Activated naive CD4-positive, alpha-beta T cell treated with anti-CD3 and anti-CD28 coated beads for 36 hours (primary cell): ENCODE measurements around the gene NDUFS6. TPM values are rescaled to one million over a fixed set of nuclear protein-coding genes. Genes with fewer than 3 reads are reported as not detected.
A peak's percentile ranks its signal among the peaks of the same experiment; 100 is the strongest.
"Not testable (repeated sequence)": the region's sequence is repeated elsewhere in the genome, so short reads cannot be mapped to it uniquely, and the experiment has no call there.

Source experiments
- CTCF ChIA-PET: fragments of 350-600 bp; sonication (Branson Sonifier 250); formaldehyde crosslinking; loops from one replicate; lab custom pipeline; 2021; ENCODE audit warnings: antibody characterized with exemption; lab: Charles Lee
- DNase-seq: peaks from one replicate; pipeline ENCODE4 v3.0.0-alpha.2; 2020
- H3K27ac Mint-ChIP-seq: one replicate; pipeline ENCODE4 v1.8.0; 2021; ENCODE audit warnings: mild to moderate bottlenecking, mixed read lengths
- H3K27me3 Mint-ChIP-seq: one replicate; pipeline ENCODE4 v1.8.0; 2021; ENCODE audit warnings: low read depth, mixed read lengths
- H3K36me3 Mint-ChIP-seq: one replicate; pipeline ENCODE4 v1.8.0; 2021; ENCODE audit warnings: low read depth, mixed read lengths
- H3K4me1 Mint-ChIP-seq: one replicate; pipeline ENCODE4 v1.8.0; 2021; ENCODE audit warnings: low read depth, mixed read lengths
- H3K4me3 Mint-ChIP-seq: one replicate; pipeline ENCODE4 v1.8.0; 2021; ENCODE audit warnings: mild to moderate bottlenecking, moderate library complexity, mixed read lengths
- H3K9me3 Mint-ChIP-seq: one replicate; pipeline ENCODE4 v1.8.0; 2021; ENCODE audit warnings: mixed read lengths
- intact Hi-C: fragments of 100-400 bp; cut with micrococcal nuclease; formaldehyde crosslinking; loops from one replicate; pipeline ENCODE4 v1.15.1; 2023
- total RNA-seq, 2 experiments: library from RNA; stranded (reverse); gene quantifications; one replicate each; pipeline ENCODE4 v1.2.3, GENCODE V29; 2021

NDUFS6 gene
- total RNA-seq, 2 experiments from 2014 or later = 39.5 to 44.6 TPM

- intact Hi-C loops = loop anchor here (10.0 kb wide), 2 partner anchors 262 to 482 kb away; no protein-coding TSS in a partner anchor
- CTCF ChIA-PET = no interaction called here
- Mint-ChIP-seq H3K36me3 (peaks cover 24% of the 10 kb centered on the region), H3K27ac (no peak overlapping the region), H3K27me3 (no peaks in the 10 kb centered on the region), H3K9me3 (no peaks in the 10 kb centered on the region), H3K4me3 (no peak overlapping the region), H3K4me1 (peaks cover 61% of the 10 kb centered on the region)
- no peak for DNase-seq
These were observed 4.7 kb upstream of the NDUFS6 start for GRCh38 chr5:1796371-1797102.

- H3K27me3 Mint-ChIP-seq = no peaks in the 10 kb centered on the region
- no peak overlapping the region for H3K27ac Mint-ChIP-seq
These were observed 4.0 kb upstream of the NDUFS6 start for GRCh38 chr5:1797103-1797800.

GRCh38 chr5:1797855-1798254 lies 3.4 kb upstream of the NDUFS6 start:
- intact Hi-C loops = loop anchor here (2.0 to 10.0 kb wide), 3 partner anchors 59 to 483 kb away; no protein-coding TSS in a partner anchor
- Mint-ChIP-seq H3K27me3 (no peaks in the 10 kb centered on the region), H3K27ac (no peak overlapping the region), H3K9me3 (no peaks in the 10 kb centered on the region), H3K4me1 (peaks cover 58% of the 10 kb centered on the region), H3K4me3 (peak overlapping the region; percentile 42), H3K36me3 (peaks cover 27% of the 10 kb centered on the region)
- no peak for DNase-seq
- CTCF ChIA-PET = interaction anchor here (1.1 kb wide), 1 partner anchor 66 kb away, joined by 3 read pairs; no protein-coding TSS in a partner anchor

More at GRCh38 chr5:1797103-1797800, 4.0 kb upstream of the NDUFS6 start:
- Mint-ChIP-seq H3K36me3 (peaks cover 26% of the 10 kb centered on the region), H3K4me1 (peaks cover 59% of the 10 kb centered on the region), H3K9me3 (no peaks in the 10 kb centered on the region), H3K4me3 (peak overlapping the region; percentile 42)
- DNase-seq = no peak
- CTCF ChIA-PET = interaction anchor here (1.1 kb wide), 1 partner anchor 65 kb away, joined by 3 read pairs; no protein-coding TSS in a partner anchor
- intact Hi-C loops = loop anchor here (10.0 kb wide), 2 partner anchors 262 to 482 kb away; no protein-coding TSS in a partner anchor

GRCh38 chr5:1798589-1798988 lies 2.6 kb upstream of the NDUFS6 start:
- intact Hi-C loops = loop anchor here (2.0 to 10.0 kb wide), 3 partner anchors 60 to 484 kb away; no protein-coding TSS in a partner anchor
- not testable (repeated sequence) for H3K27me3 Mint-ChIP-seq, H3K9me3 Mint-ChIP-seq, DNase-seq
- CTCF ChIA-PET = interaction anchor here (1.1 to 1.2 kb wide), 2 partner anchors 66 to 130 kb away, joined by 3 read pairs; no protein-coding TSS in a partner anchor
- H3K36me3 Mint-ChIP-seq = peaks cover 32% of the 10 kb centered on the region
- peak overlapping the region; percentile 84 for H3K27ac Mint-ChIP-seq
- H3K4me1 Mint-ChIP-seq = peaks cover 58% of the 10 kb centered on the region
- H3K4me3 Mint-ChIP-seq = peak overlapping the region; percentile 99

GRCh38 chr5:1799110-1799601 lies 2.1 kb upstream of the NDUFS6 start:
- no peaks in the 10 kb centered on the region for H3K9me3 Mint-ChIP-seq
- H3K36me3 Mint-ChIP-seq = peaks cover 38% of the 10 kb centered on the region
- H3K4me1 Mint-ChIP-seq = peaks cover 58% of the 10 kb centered on the region
- intact Hi-C loops = loop anchor here (2.0 to 10.0 kb wide), 3 partner anchors 60 to 484 kb away; no protein-coding TSS in a partner anchor
- DNase-seq = peak; percentile 74
- H3K27ac Mint-ChIP-seq = peak overlapping the region; percentile 84
- peak overlapping the region; percentile 99 for H3K4me3 Mint-ChIP-seq
- CTCF ChIA-PET = interaction anchor here (1.2 kb wide), 1 partner anchor 130 kb away, joined by 3 read pairs; no protein-coding TSS in a partner anchor
- H3K27me3 Mint-ChIP-seq = no peaks in the 10 kb centered on the region

- Mint-ChIP-seq H3K4me3 (peak within 1 kb of the TSS; percentile 99), H3K27ac (peak within 1 kb of the TSS; percentile 98), H3K9me3 (no peaks in the 10 kb centered on the region), H3K27me3 (no peaks in the 10 kb centered on the region), H3K4me1 (peaks cover 55% of the 10 kb centered on the region), H3K36me3 (peaks cover 44% of the 10 kb centered on the region)
- DNase-seq = peak; percentile 94
- CTCF ChIA-PET = interaction anchor here (0.6 to 1.3 kb wide), 3 partner anchors 62 to 147 kb away, joined by 3 to 4 read pairs (median 3); no protein-coding TSS in a partner anchor
- intact Hi-C loops = loop anchor here (2.0 to 10.0 kb wide), 5 partner anchors 61 to 485 kb away; no protein-coding TSS in a partner anchor
These were observed 1.4 kb upstream of the NDUFS6 start, which contains the start of gene MRPL36 for GRCh38 chr5:1799602-1800471. Gene MRPL36, minus strand, starts transcription at chr5:1799837. Its CDS starts 902 bp downstream, at chr5:1798935.

GRCh38 chr5:1800472-1801221 lies 560 bp upstream of the NDUFS6 start:
- Mint-ChIP-seq H3K36me3 (peaks cover 43% of the 10 kb centered on the region), H3K9me3 (no peaks in the 10 kb centered on the region), H3K27ac (peak overlapping the region; percentile 98), H3K4me1 (peaks cover 49% of the 10 kb centered on the region), H3K4me3 (peak overlapping the region; percentile 99), H3K27me3 (no peaks in the 10 kb centered on the region)
- intact Hi-C loops = loop anchor here (1.0 to 5.0 kb wide), 3 partner anchors 8 to 413 kb away; no protein-coding TSS in a partner anchor
- CTCF ChIA-PET = interaction anchor here (0.6 to 2.4 kb wide), 3 partner anchors 37 to 148 kb away, joined by 3 to 8 read pairs (median 4); no protein-coding TSS in a partner anchor
- DNase-seq = peak; percentile 49

- Mint-ChIP-seq H3K4me1 (peaks cover 51% of the 10 kb centered on the region), H3K36me3 (peaks cover 48% of the 10 kb centered on the region)
- CTCF ChIA-PET = interaction anchor here (1.4 to 2.4 kb wide), 2 partner anchors 9 to 38 kb away, joined by 3 to 8 read pairs; no protein-coding TSS in a partner anchor
These were observed 724 bp downstream of the NDUFS6 start for GRCh38 chr5:1801967-1802295.

GRCh38 chr5:1803192-1803591 lies 2.0 kb downstream of the NDUFS6 start:
- H3K4me1 Mint-ChIP-seq = peaks cover 46% of the 10 kb centered on the region
- peak overlapping the region; percentile 37 for H3K4me3 Mint-ChIP-seq
- no peak for DNase-seq
- H3K27me3 Mint-ChIP-seq = no peaks in the 10 kb centered on the region
- H3K27ac Mint-ChIP-seq = no peak overlapping the region
- H3K36me3 Mint-ChIP-seq = peaks cover 48% of the 10 kb centered on the region
- intact Hi-C loops = loop anchor here (5.0 kb wide), 1 partner anchor 416 kb away; no protein-coding TSS in a partner anchor
- CTCF ChIA-PET = interaction anchor here (1.1 to 2.4 kb wide), 4 partner anchors 10 to 41 kb away, joined by 3 to 8 read pairs (median 4); no protein-coding TSS in a partner anchor
- H3K9me3 Mint-ChIP-seq = no peaks in the 10 kb centered on the region

More at GRCh38 chr5:1801967-1802295, 724 bp downstream of the NDUFS6 start:
- Mint-ChIP-seq H3K9me3 (no peaks in the 10 kb centered on the region), H3K27ac (peak overlapping the region; percentile 40), H3K27me3 (no peaks in the 10 kb centered on the region), H3K4me3 (peak overlapping the region; percentile 99)
- DNase-seq = no peak
- intact Hi-C loops = loop anchor here (1.0 to 5.0 kb wide), 3 partner anchors 10 to 415 kb away; no protein-coding TSS in a partner anchor

- H3K9me3 Mint-ChIP-seq = no peaks in the 10 kb centered on the region
- no peak for DNase-seq
- intact Hi-C loops = loop anchor here (5.0 kb wide), 1 partner anchor 417 kb away; no protein-coding TSS in a partner anchor
- no peaks in the 10 kb centered on the region for H3K27me3 Mint-ChIP-seq
- peaks cover 37% of the 10 kb centered on the region for H3K4me1 Mint-ChIP-seq
- CTCF ChIA-PET = no interaction called here
- H3K4me3 Mint-ChIP-seq = no peak overlapping the region
- peaks cover 42% of the 10 kb centered on the region for H3K36me3 Mint-ChIP-seq
- no peak overlapping the region for H3K27ac Mint-ChIP-seq
These were observed 2.9 kb downstream of the NDUFS6 start for GRCh38 chr5:1804001-1804690.
